GM23338 (cell line): ENCODE measurements around the gene OR2A25. TPM values are rescaled to one million over a fixed set of nuclear protein-coding genes. Genes with fewer than 3 reads are reported as not detected.

ENCODE experiments used
- ATAC-seq: fragments of 200-7000 bp; cut with Tn5 transposase; 3 replicates; pipeline ENCODE4 v1.9.1; 2020
- DNase-seq: peaks from one replicate; pipeline ENCODE4 v3.0.0-alpha.2; 2015; ENCODE audit warnings: low spot score
- H2AFZ ChIP-seq: fragments of 200-600 bp; sonication (generic); 2 replicates; pipeline ENCODE4 v1.8.0; 2016; ENCODE audit warnings: antibody characterized with exemption, mild to moderate bottlenecking, moderate library complexity
- H3F3A ChIP-seq: fragments of 200-600 bp; sonication (generic); replicated peaks from 2 replicates; pipeline ENCODE4 v1.8.0; 2017; ENCODE audit warnings: antibody characterized with exemption, mixed run types, low read depth
- H3K27ac ChIP-seq: fragments of 200-600 bp; sonication (generic); 2 replicates; pipeline ENCODE4 v1.6.1; 2016; ENCODE audit warnings: low read depth
- H3K27me3 ChIP-seq: fragments of 200-600 bp; sonication (generic); 2 replicates; pipeline ENCODE4 v1.8.0; 2016; ENCODE audit warnings: mild to moderate bottlenecking, mixed run types, moderate library complexity; ENCODE audit not compliant: insufficient read depth
- H3K36me3 ChIP-seq: fragments of 200-600 bp; sonication (generic); 2 replicates; pipeline ENCODE4 v1.8.0; 2016; ENCODE audit warnings: mild to moderate bottlenecking; ENCODE audit not compliant: insufficient read depth
- H3K4me1 ChIP-seq: fragments of 200-600 bp; sonication (generic); 2 replicates; pipeline ENCODE4 v1.8.0; 2016; ENCODE audit warnings: mild to moderate bottlenecking, moderate library complexity; ENCODE audit not compliant: insufficient read depth
- H3K4me2 ChIP-seq: fragments of 200-600 bp; sonication (generic); 2 replicates; pipeline ENCODE4 v1.7.1; 2017; ENCODE audit warnings: mixed run types
- H3K4me3 ChIP-seq: fragments of 200-600 bp; sonication (generic); 2 replicates; pipeline ENCODE4 v1.6.1; 2016; ENCODE audit warnings: mixed run types
- H3K79me2 ChIP-seq: fragments of 200-600 bp; sonication (generic); replicated peaks from 2 replicates; pipeline ENCODE4 v1.8.0; 2017; ENCODE audit warnings: mild to moderate bottlenecking; ENCODE audit not compliant: insufficient read depth
- H3K9me2 ChIP-seq: fragments of 200-600 bp; sonication (generic); 2 replicates; pipeline ENCODE4 v1.8.0; 2017; ENCODE audit not compliant: insufficient read depth
- H4K20me1 ChIP-seq: fragments of 200-600 bp; sonication (generic); replicated peaks from 2 replicates; pipeline ENCODE4 v1.8.0; 2017; ENCODE audit warnings: mild to moderate bottlenecking; ENCODE audit not compliant: insufficient read depth
- H3K27ac Mint-ChIP-seq: 2 replicates; pipeline ENCODE4 v1.8.0; 2020; ENCODE audit warnings: inconsistent platforms, mild to moderate bottlenecking, moderate library complexity, mixed read lengths
- H3K27me3 Mint-ChIP-seq: 3 replicates; pipeline ENCODE4 v1.8.0; 2022; ENCODE audit warnings: low read depth, mild to moderate bottlenecking, moderate library complexity, mixed read lengths, inconsistent platforms; ENCODE audit not compliant: insufficient read depth, poor library complexity
- H3K36me3 Mint-ChIP-seq: 3 replicates; pipeline ENCODE4 v1.8.0; 2021; ENCODE audit warnings: low read depth, mild to moderate bottlenecking, inconsistent platforms, moderate library complexity, mixed read lengths
- H3K4me1 Mint-ChIP-seq: 3 replicates; pipeline ENCODE4 v1.8.0; 2020; ENCODE audit warnings: mild to moderate bottlenecking, inconsistent platforms, mixed read lengths
- H3K4me3 Mint-ChIP-seq: 3 replicates; pipeline ENCODE4 v1.8.0; 2021; ENCODE audit warnings: moderate library complexity, mild to moderate bottlenecking, inconsistent platforms, mixed read lengths
- H3K9me3 Mint-ChIP-seq: 3 replicates; pipeline ENCODE4 v1.8.0; 2020; ENCODE audit warnings: moderate library complexity, mild to moderate bottlenecking, inconsistent platforms, mixed read lengths
- CREB1 ChIP-seq: fragments of 250-450 bp; sonication (Bioruptor Pico); IDR thresholded peaks from 2 replicates; pipeline ENCODE4 v1.5.0; 2020; ENCODE audit warnings: low read depth, mild to moderate bottlenecking, moderate library complexity
- EZH2phosphoT487 ChIP-seq: fragments of 200-600 bp; sonication (generic); IDR thresholded peaks from one replicate; pipeline ENCODE4 v1.8.1; 2018; ENCODE audit warnings: antibody characterized with exemption; ENCODE audit not compliant: unreplicated experiment
- JUNB ChIP-seq: IDR thresholded peaks from one replicate; pipeline ENCODE4 v1.6.1; 2016; ENCODE audit warnings: antibody characterized with exemption; ENCODE audit not compliant: unreplicated experiment
- ZNF114 ChIP-seq: fragments of 250-450 bp; sonication (Bioruptor Pico); IDR thresholded peaks from 2 replicates; pipeline ENCODE4 v1.5.0; 2020; ENCODE audit warnings: mild to moderate bottlenecking, moderate library complexity
- polyA plus RNA-seq: library from polyadenylated mRNA; unstranded; fragments of >200 nt; fragmentation: Nextera tagmentation; extraction: Ambion mirVana; gene quantifications from 2 replicates; pipeline ENCODE4 v1.2.1, GENCODE V29; 2016
- total RNA-seq: library from RNA; depleted of rRNA; stranded (reverse); fragments of >200 nt; shearing (Covaris generic); gene quantifications from 2 replicates; pipeline ENCODE4 v1.2.3, GENCODE V29; 2014
- TF ChIP-seq, protein P1 (sequence below): fragments of 250-450 bp; sonication (Bioruptor Pico); IDR thresholded peaks from 2 replicates; pipeline ENCODE4 v1.5.0; 2020; ENCODE audit warnings: mild to moderate bottlenecking, moderate library complexity
- TF ChIP-seq, protein P2 (sequence below), 2 experiments: fragments of 200-600 bp in 1 of 2; sonication (generic) in 1 of 2; conservative IDR thresholded peaks; 2 replicates each; pipeline versions ENCODE4 v1.5.1 to v1.6.1; 2016 to 2017; ENCODE audit warnings: antibody characterized with exemption in 2 of 2, low read depth in 2 of 2, mild to moderate bottlenecking in 2 of 2, moderate library complexity in 1 of 2
- TF ChIP-seq, protein P3 (sequence below): IDR thresholded peaks from 2 replicates; pipeline ENCODE4 v1.6.1; 2016; ENCODE audit warnings: antibody characterized with exemption

The OR2A25 gene
- total and polyA plus RNA-seq, 2 experiments from 2014 or later = not detected

DNA sequence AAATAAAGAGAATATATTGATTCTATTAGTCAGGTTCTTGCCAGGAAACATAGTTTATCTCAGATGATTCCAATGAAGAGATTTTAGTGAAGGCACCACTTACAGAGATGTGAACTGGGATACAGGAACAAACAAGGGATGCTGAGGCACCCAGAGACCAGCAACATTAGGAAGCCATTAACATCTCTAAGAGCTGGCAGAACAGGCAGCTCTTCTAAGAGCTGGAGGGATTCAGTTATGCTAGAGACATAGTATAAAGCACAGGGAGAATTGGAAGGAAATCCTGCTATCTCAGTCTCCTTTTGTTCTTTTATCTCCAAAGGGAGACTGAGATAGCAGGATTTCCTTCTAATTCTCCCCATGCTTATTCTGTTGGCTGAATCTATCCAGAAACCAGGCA, 47.4 kb upstream of the OR2A25 start:
- peak overlapping the region; percentile 24; the same call in 1 of the 2 replicates for H2AFZ ChIP-seq
- no peaks in the 10 kb centered on the region for H3K36me3 ChIP-seq
- no peak overlapping the region for H3K4me3 Mint-ChIP-seq

More for the DNA sequence above, 47.4 kb upstream of the OR2A25 start:
- H3K27me3 ChIP-seq = no peaks in the 10 kb centered on the region
- H3K27me3 Mint-ChIP-seq = peaks cover 3% of the 10 kb centered on the region
- H3K36me3 Mint-ChIP-seq = no peaks in the 10 kb centered on the region
- H3K27ac Mint-ChIP-seq = no peak overlapping the region
- ATAC-seq (peak; percentile 64), DNase-seq (peak; percentile 30)
- H3K27ac ChIP-seq = no peak overlapping the region
- H3K9me2 ChIP-seq = peaks cover 7% of the 10 kb centered on the region; the same call in 1 of the 2 replicates
- TF ChIP-seq, protein P1, sequence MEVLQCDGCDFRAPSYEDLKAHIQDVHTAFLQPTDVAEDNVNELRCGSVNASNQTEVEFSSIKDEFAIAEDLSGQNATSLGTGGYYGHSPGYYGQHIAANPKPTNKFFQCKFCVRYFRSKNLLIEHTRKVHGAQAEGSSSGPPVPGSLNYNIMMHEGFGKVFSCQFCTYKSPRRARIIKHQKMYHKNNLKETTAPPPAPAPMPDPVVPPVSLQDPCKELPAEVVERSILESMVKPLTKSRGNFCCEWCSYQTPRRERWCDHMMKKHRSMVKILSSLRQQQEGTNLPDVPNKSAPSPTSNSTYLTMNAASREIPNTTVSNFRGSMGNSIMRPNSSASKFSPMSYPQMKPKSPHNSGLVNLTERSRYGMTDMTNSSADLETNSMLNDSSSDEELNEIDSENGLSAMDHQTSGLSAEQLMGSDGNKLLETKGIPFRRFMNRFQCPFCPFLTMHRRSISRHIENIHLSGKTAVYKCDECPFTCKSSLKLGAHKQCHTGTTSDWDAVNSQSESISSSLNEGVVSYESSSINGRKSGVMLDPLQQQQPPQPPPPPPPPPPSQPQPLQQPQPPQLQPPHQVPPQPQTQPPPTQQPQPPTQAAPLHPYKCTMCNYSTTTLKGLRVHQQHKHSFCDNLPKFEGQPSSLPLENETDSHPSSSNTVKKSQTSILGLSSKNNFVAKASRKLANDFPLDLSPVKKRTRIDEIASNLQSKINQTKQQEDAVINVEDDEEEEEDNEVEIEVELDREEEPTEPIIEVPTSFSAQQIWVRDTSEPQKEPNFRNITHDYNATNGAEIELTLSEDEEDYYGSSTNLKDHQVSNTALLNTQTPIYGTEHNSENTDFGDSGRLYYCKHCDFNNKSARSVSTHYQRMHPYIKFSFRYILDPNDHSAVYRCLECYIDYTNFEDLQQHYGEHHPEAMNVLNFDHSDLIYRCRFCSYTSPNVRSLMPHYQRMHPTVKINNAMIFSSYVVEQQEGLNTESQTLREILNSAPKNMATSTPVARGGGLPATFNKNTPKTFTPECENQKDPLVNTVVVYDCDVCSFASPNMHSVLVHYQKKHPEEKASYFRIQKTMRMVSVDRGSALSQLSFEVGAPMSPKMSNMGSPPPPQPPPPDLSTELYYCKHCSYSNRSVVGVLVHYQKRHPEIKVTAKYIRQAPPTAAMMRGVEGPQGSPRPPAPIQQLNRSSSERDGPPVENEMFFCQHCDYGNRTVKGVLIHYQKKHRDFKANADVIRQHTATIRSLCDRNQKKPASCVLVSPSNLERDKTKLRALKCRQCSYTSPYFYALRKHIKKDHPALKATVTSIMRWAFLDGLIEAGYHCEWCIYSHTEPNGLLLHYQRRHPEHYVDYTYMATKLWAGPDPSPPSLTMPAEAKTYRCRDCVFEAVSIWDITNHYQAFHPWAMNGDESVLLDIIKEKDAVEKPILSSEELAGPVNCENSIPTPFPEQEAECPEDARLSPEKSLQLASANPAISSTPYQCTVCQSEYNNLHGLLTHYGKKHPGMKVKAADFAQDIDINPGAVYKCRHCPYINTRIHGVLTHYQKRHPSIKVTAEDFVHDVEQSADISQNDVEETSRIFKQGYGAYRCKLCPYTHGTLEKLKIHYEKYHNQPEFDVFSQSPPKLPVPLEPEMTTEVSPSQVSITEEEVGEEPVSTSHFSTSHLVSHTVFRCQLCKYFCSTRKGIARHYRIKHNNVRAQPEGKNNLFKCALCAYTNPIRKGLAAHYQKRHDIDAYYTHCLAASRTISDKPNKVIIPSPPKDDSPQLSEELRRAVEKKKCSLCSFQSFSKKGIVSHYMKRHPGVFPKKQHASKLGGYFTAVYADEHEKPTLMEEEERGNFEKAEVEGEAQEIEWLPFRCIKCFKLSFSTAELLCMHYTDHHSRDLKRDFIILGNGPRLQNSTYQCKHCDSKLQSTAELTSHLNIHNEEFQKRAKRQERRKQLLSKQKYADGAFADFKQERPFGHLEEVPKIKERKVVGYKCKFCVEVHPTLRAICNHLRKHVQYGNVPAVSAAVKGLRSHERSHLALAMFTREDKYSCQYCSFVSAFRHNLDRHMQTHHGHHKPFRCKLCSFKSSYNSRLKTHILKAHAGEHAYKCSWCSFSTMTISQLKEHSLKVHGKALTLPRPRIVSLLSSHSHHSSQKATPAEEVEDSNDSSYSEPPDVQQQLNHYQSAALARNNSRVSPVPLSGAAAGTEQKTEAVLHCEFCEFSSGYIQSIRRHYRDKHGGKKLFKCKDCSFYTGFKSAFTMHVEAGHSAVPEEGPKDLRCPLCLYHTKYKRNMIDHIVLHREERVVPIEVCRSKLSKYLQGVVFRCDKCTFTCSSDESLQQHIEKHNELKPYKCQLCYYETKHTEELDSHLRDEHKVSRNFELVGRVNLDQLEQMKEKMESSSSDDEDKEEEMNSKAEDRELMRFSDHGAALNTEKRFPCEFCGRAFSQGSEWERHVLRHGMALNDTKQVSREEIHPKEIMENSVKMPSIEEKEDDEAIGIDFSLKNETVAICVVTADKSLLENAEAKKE (CRISPR knock-in tag) = no peak
- TF ChIP-seq, protein P2, sequence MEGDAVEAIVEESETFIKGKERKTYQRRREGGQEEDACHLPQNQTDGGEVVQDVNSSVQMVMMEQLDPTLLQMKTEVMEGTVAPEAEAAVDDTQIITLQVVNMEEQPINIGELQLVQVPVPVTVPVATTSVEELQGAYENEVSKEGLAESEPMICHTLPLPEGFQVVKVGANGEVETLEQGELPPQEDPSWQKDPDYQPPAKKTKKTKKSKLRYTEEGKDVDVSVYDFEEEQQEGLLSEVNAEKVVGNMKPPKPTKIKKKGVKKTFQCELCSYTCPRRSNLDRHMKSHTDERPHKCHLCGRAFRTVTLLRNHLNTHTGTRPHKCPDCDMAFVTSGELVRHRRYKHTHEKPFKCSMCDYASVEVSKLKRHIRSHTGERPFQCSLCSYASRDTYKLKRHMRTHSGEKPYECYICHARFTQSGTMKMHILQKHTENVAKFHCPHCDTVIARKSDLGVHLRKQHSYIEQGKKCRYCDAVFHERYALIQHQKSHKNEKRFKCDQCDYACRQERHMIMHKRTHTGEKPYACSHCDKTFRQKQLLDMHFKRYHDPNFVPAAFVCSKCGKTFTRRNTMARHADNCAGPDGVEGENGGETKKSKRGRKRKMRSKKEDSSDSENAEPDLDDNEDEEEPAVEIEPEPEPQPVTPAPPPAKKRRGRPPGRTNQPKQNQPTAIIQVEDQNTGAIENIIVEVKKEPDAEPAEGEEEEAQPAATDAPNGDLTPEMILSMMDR (conservative IDR thresholded peaks at IDR 0.05; ENCODE audit: low read depth in 2 of 2) = no peak
- TF ChIP-seq, protein P3, sequence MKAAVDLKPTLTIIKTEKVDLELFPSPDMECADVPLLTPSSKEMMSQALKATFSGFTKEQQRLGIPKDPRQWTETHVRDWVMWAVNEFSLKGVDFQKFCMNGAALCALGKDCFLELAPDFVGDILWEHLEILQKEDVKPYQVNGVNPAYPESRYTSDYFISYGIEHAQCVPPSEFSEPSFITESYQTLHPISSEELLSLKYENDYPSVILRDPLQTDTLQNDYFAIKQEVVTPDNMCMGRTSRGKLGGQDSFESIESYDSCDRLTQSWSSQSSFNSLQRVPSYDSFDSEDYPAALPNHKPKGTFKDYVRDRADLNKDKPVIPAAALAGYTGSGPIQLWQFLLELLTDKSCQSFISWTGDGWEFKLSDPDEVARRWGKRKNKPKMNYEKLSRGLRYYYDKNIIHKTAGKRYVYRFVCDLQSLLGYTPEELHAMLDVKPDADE = no peak
- no peak for TF ChIP-seq CREB1 (CRISPR knock-in tag)
- no peak for TF ChIP-seq ZNF114
- no peak for TF ChIP-seq EZH2phosphoT487
- no peak for TF ChIP-seq JUNB
- H4K20me1 ChIP-seq = no peaks in the 10 kb centered on the region
- H3K79me2 ChIP-seq = no peaks in the 10 kb centered on the region
- no peaks in the 10 kb centered on the region for H3F3A ChIP-seq
- H3K4me3 ChIP-seq = no peak overlapping the region
- H3K9me3 Mint-ChIP-seq = no peaks in the 10 kb centered on the region
- peaks cover 6% of the 10 kb centered on the region for H3K4me1 Mint-ChIP-seq
- no peak overlapping the region for H3K4me2 ChIP-seq
- peaks cover 5% of the 10 kb centered on the region; the same call in 1 of the 2 replicates for H3K4me1 ChIP-seq
